Type B pancreatic cell (in vitro differentiated cells): ENCODE data around the gene POT1. TPM values are rescaled to one million over a fixed set of nuclear protein-coding genes. Genes with fewer than 3 reads are reported as not detected.

Experiments
- DNase-seq: peaks from one replicate; pipeline ENCODE4 v3.0.0; 2021; ENCODE audit warnings: mixed read lengths; ENCODE audit not compliant: unreplicated experiment; ENCODE audit errors: extremely low spot score
- H3K27ac Mint-ChIP-seq: 2 replicates; pipeline ENCODE4 v1.8.0; 2021; ENCODE audit warnings: mild to moderate bottlenecking, mixed read lengths
- H3K27me3 Mint-ChIP-seq: 2 replicates; pipeline ENCODE4 v1.8.0; 2021; ENCODE audit warnings: mixed read lengths
- H3K36me3 Mint-ChIP-seq: 2 replicates; pipeline ENCODE4 v1.8.0; 2021; ENCODE audit warnings: mixed read lengths
- H3K4me1 Mint-ChIP-seq: one replicate; pipeline ENCODE4 v1.8.0; 2021; ENCODE audit warnings: mixed read lengths; ENCODE audit not compliant: unreplicated experiment
- H3K4me3 Mint-ChIP-seq: 2 replicates; pipeline ENCODE4 v1.8.0; 2021; ENCODE audit warnings: mild to moderate bottlenecking, mixed read lengths
- H3K9me3 Mint-ChIP-seq: 2 replicates; pipeline ENCODE4 v1.8.0; 2021; ENCODE audit warnings: mixed read lengths
- total RNA-seq: library from RNA; stranded (reverse); gene quantifications from 2 replicates; pipeline ENCODE4 v1.2.1, GENCODE V29; 2021; ENCODE audit warnings: low replicate concordance
- TF ChIP-seq, protein P1 (sequence below): fragments of 200-600 bp; sonication (generic); conservative IDR thresholded peaks from 2 replicates; pipeline ENCODE4 v1.5.0; 2021; ENCODE audit warnings: antibody characterized with exemption, mild to moderate bottlenecking

Gene POT1
- total RNA-seq, 1 donor from 2014 or later = 27.3 TPM

DNA sequence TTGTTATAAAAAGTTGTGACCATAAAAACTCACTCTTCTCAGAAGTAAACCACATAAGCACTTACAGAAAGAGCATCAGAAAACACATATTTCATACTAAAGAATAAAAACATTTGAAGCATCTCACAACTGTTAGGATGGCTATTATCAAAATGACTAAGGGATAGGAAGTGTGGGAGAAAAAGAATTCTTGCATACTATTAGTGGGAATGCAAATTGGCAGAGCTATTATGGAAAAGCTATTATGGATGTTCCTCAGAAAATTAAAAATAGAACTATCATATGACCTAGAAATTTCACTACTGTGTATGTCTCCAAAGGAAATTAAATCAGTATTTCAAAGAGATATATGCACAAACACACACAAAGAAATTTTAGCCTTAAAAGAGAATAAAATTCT lies 25.2 kb upstream of the POT1 start:
- TF ChIP-seq, protein P1, sequence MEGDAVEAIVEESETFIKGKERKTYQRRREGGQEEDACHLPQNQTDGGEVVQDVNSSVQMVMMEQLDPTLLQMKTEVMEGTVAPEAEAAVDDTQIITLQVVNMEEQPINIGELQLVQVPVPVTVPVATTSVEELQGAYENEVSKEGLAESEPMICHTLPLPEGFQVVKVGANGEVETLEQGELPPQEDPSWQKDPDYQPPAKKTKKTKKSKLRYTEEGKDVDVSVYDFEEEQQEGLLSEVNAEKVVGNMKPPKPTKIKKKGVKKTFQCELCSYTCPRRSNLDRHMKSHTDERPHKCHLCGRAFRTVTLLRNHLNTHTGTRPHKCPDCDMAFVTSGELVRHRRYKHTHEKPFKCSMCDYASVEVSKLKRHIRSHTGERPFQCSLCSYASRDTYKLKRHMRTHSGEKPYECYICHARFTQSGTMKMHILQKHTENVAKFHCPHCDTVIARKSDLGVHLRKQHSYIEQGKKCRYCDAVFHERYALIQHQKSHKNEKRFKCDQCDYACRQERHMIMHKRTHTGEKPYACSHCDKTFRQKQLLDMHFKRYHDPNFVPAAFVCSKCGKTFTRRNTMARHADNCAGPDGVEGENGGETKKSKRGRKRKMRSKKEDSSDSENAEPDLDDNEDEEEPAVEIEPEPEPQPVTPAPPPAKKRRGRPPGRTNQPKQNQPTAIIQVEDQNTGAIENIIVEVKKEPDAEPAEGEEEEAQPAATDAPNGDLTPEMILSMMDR = no peak
- Mint-ChIP-seq H3K36me3 (no peaks in the 10 kb centered on the region), H3K4me3 (no peak overlapping the region), H3K4me1 (no peaks in the 10 kb centered on the region), H3K9me3 (peaks cover 5% of the 10 kb centered on the region), H3K27ac (no peak overlapping the region), H3K27me3 (peaks cover 6% of the 10 kb centered on the region)
- no peak for DNase-seq

DNA sequence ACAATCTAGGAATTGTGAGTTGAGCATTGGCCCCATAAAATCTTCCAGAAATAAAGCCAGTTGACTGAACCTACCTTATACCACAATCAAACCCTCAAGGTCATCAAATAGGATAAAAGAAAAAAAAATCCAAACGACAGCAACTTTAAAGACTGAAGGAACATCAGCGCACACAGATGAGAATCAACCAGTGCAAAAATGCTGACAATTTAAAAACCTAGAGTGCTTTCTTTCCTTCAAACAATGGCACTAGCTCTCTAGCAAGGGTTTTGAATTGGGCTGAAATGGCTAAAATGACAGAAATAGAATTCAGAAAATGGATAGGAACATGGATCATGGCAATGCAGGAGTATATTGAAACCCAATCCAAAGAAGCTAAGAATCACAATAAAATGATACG lies 16.1 kb upstream of the POT1 start:
- no peaks in the 10 kb centered on the region for H3K36me3 Mint-ChIP-seq
- no peak for DNase-seq
- H3K4me3 Mint-ChIP-seq = no peak overlapping the region
- H3K9me3 Mint-ChIP-seq = no peaks in the 10 kb centered on the region
- H3K27me3 Mint-ChIP-seq = peaks cover 11% of the 10 kb centered on the region
- TF ChIP-seq, protein P1 = no peak
- no peak overlapping the region for H3K27ac Mint-ChIP-seq
- H3K4me1 Mint-ChIP-seq = no peaks in the 10 kb centered on the region

DNA sequence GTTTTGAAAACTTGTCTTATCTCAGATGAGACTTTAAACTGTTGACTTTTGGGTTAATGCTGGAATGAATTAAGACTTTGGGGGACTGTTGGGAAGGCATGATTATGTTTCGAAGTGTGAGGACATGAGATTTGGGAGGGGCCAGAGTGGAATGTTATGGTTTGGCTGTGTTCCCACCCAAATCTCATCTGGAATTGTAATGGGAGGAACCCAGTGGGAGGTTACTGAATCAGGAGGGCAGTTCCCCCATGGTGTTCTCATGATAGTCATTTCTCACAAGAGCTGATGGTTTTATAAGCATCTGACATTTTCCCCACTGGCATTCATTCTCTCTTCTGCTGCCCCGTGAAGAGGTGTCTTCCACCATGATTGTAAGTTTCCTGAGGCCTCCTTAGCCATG lies 13.8 kb upstream of the POT1 start:
- no peaks in the 10 kb centered on the region for H3K9me3 Mint-ChIP-seq
- no peak overlapping the region for H3K27ac Mint-ChIP-seq
- peaks cover 7% of the 10 kb centered on the region for H3K27me3 Mint-ChIP-seq
- no peaks in the 10 kb centered on the region for H3K4me1 Mint-ChIP-seq
- no peak overlapping the region for H3K4me3 Mint-ChIP-seq
- TF ChIP-seq, protein P1 = no peak
- no peak for DNase-seq
- no peaks in the 10 kb centered on the region for H3K36me3 Mint-ChIP-seq

DNA sequence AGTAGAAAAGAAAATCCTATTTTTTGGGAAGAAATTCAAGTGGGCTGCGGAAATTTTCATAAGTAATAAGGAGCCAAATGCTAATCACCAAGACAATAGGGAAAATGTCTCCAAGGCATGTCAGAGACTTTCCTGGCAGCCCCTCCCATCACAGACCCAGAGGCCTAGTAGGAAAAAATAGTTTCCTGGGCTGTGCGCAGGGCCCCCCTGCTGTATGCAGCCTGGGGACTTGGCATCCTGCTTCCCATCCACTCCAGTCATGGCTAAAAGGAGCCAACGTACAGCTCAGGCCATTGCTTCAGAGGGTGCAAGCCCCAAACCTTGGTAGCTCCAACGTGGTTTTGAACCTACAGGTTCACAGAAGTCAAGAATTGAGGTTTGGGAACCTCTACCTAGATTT lies 12.8 kb upstream of the POT1 start:
- Mint-ChIP-seq H3K27ac (no peak overlapping the region), H3K9me3 (no peaks in the 10 kb centered on the region), H3K36me3 (no peaks in the 10 kb centered on the region), H3K4me1 (no peaks in the 10 kb centered on the region), H3K4me3 (no peak overlapping the region), H3K27me3 (peaks cover 6% of the 10 kb centered on the region)
- no peak for DNase-seq
- TF ChIP-seq, protein P1 = no peak

DNA sequence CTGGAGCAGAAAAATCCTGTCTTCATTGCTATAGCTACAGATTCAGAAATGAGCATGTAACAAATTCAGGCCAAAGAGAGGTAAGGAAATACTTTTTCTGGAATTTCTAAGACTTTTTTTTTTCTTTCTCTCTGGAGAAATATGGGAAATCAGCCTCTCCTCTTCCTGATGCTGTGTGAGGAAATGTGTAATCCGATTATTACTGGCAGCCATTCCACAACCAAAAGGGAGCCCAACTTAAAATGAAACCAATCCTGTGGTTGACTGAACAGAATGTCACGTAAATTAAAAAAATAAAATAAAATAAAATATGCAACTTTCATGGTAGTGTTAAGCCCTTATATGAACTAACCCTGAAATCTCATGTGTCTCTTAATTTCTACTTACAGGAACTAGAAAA lies 10.7 kb upstream of the POT1 start:
- H3K4me1 Mint-ChIP-seq = no peaks in the 10 kb centered on the region
- H3K36me3 Mint-ChIP-seq = no peaks in the 10 kb centered on the region
- no peak overlapping the region for H3K27ac Mint-ChIP-seq
- DNase-seq = no peak
- H3K4me3 Mint-ChIP-seq = no peak overlapping the region
- H3K27me3 Mint-ChIP-seq = peaks cover 3% of the 10 kb centered on the region
- H3K9me3 Mint-ChIP-seq = no peaks in the 10 kb centered on the region
- TF ChIP-seq, protein P1 = no peak

DNA sequence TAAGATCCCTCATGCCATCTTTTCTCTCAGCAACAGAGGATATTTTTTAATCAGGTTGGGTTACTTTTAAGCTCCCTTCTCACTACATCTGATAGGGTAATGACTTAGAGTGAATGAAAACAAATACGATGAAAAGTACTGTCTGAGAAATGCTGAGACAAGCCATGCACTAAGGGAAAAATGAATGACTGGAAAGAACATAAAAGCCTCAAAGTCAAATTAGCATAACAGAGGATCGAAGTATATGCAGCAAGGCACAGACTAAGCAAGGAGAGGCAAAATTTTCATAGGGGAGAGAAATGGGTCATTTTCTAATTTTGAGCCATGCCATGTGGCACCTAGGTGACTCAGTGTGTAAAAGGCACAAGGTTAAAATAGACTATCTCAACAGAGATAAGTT lies 8.5 kb upstream of the POT1 start:
- no peaks in the 10 kb centered on the region for H3K36me3 Mint-ChIP-seq
- DNase-seq = no peak
- H3K4me1 Mint-ChIP-seq = no peaks in the 10 kb centered on the region
- no peaks in the 10 kb centered on the region for H3K9me3 Mint-ChIP-seq
- H3K27me3 Mint-ChIP-seq = peaks cover 3% of the 10 kb centered on the region
- H3K4me3 Mint-ChIP-seq = no peak overlapping the region
- TF ChIP-seq, protein P1 = no peak
- H3K27ac Mint-ChIP-seq = no peak overlapping the region
